GM10847 (cell line): ENCODE measurements around the gene HYAL3.

Experiments used
- POLR2A ChIP-seq: IDR thresholded peaks from 2 replicates; pipeline ENCODE4 v1.6.1; 2011; ENCODE audit not compliant: insufficient read length; ENCODE audit errors: extremely low read depth

HYAL3 gene

GRCh38 chr3:50298836-50299637 is at the start of gene HYAL3, which contains the start of gene NAA80:
Gene HYAL3 (minus strand): TSS chr3:50299405. CDS start chr3:50295602, 3,803 bp downstream.
Gene NAA80 (minus strand): TSS chr3:50299405. CDS start chr3:50297463, 1,942 bp downstream.
- peak; percentile 95 for TF ChIP-seq POLR2A

DNA sequence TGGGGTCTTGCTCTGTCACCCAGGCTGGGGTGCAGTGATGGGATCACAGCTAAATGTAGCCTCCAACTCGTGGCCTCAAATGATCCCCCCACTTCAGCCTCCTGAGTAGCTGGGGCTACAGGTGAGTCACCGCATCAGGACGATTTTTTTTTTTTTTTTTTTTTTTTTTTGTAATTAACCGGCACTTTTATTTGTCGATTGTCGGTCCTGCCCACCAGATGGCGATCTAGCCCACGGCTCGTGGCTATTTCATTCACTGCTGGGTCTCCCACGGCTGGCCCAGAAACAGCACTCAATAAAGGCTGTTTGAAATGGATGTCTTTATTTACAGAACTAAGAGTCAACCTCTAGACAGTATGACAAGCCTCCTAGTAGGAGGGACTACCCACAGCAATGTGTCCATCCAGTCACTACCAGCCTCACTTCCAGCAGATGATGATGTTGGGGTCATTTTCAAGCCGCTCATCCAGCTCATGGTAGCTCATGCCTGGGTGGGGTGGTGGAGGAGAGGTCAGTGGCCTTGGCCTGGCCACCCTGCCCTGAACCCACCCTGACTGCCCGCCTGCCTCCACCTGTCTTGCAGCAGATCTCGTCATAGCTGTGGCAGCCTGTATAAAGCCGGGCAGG is 48.1 kb upstream of the HYAL3 start:
- TF ChIP-seq POLR2A = no peak

- no peak for TF ChIP-seq POLR2A
These were observed 46.5 kb upstream of the HYAL3 start, which contains the start of gene ZMYND10 for GRCh38 chr3:50345586-50346234. Gene ZMYND10 (minus strand): TSS chr3:50345732. CDS start chr3:50345579, 153 bp downstream.

DNA sequence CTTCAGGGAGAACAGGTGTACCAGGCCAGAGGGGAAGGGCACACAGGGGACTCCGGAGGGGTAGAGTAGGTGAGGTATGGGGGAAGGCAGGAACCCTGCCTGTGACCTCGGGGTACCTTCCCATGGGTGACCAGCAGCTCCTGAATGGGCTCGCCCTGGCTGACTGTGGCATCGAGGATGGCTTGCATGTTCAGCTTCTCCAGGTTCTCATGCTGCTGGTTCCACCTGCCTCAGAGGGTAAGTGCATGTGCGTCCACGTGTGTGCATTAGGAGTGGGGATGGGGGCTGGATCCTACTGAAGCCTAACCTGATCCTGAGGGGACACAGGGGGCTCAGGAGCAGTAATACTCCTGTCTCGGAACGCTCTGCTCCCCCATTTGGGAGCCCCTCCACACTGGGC is 45.8 kb upstream of the HYAL3 start:
- TF ChIP-seq POLR2A = no peak

GRCh38 chr3:50342813-50343633 is 43.8 kb upstream of the HYAL3 start:
- no peak for TF ChIP-seq POLR2A

DNA sequence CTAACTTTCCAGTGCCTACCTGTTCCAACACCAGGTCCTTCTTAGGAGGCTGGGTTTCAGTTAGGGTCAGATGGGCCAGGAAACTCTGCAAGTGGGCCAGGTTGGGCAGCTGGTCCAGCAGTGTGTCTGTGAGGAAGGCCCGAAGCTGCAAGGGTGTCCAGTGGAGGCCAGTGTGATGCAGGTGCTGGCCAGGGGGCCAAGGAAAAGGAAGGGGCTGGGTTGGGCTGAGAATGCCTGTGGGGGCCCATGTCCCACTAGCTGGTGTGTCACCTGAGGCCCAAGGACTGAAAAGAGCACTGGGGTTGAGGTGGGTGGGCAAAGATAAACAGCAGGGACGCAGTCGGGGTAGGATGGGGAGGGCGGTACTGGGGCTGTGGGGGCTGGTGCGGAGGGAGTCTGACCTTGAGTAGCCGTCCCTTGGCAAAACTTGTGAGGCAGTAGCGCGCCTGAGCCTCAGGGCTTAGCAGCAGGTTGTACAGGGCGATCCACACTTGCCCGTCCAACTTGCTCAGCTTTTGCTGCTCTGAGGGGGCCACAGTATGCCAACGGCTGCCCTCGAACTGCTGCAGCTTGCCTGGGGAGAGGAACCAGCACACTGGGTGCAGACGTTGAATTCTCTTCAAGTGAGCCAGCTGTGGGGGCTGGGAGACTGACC is 42.9 kb upstream of the HYAL3 start:
- TF ChIP-seq POLR2A = no peak

GRCh38 chr3:50341537-50341936 is 42.3 kb upstream of the HYAL3 start:
- no peak for TF ChIP-seq POLR2A

GRCh38 chr3:50340448-50341329 is 41.5 kb upstream of the HYAL3 start, which contains the start of gene RASSF1:
Gene RASSF1 (minus strand): TSS chr3:50340836. CDS start chr3:50340805, 31 bp downstream.
- TF ChIP-seq POLR2A = peak; percentile 62

DNA sequence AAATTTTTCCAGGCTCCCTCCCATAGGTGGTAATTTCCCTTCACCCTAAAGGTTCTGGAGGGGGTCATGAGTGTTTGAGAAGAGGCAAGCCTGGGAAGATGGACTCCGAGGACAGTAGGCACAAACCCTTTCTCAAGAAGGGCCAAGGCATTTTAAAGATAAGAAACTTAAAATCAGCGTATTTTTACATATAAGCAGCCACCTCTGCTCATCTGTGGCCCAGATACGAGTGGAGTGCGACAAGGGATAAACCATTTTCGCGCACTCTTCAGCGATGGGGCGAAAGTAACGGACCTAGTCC is 40.9 kb upstream of the HYAL3 start:
- no peak for TF ChIP-seq POLR2A

DNA sequence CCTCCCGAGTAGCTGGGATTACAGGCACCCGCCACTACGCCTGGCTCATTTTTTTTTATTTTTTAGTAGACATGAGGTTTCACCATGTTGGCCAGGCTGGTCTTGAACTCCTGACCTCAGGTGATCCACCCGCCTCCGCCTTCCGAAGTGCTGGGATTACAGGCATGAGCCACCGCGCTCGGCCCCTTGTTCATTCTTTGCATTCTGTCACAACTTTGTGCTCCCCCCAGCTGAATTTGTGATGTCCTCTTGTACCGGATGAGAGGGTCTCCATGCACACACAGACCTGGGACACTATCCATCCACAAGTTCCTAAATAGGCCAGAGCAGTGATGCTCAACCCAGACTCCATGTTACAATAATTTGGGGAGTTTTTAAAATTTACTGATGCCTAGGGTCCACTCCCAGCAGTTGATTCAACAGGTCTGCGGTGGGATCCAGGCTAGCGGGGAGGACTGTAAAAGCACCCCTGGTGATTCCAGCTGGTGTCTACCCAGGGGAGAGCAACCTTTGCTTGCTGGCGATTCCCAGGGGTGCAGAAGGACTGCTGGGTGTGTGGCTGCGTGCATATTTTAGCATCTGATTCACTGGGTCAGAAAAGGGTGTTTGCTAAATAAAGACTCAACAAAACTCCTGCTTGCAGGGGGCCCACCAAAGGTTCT is 40.4 kb upstream of the HYAL3 start:
- TF ChIP-seq POLR2A = no peak

DNA sequence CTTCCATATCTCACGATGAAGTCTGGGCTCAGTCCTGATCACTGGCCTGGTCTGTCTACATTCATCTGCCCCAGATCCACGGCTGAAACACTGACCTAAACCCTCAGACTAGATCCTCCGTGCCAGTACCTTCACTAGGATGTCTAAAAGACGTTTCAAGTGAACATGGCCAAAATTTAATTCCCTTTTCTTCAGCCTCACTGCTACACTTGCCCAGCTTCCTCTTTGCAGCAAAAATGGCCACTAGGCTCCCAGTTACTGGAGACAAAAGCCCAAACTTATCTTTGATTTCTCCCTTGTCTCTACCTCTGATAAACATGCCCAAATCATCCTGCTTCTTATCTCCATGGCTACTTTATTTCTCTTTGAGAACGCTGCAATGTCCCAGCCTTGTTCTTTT is 39.8 kb upstream of the HYAL3 start:
- no peak for TF ChIP-seq POLR2A

DNA sequence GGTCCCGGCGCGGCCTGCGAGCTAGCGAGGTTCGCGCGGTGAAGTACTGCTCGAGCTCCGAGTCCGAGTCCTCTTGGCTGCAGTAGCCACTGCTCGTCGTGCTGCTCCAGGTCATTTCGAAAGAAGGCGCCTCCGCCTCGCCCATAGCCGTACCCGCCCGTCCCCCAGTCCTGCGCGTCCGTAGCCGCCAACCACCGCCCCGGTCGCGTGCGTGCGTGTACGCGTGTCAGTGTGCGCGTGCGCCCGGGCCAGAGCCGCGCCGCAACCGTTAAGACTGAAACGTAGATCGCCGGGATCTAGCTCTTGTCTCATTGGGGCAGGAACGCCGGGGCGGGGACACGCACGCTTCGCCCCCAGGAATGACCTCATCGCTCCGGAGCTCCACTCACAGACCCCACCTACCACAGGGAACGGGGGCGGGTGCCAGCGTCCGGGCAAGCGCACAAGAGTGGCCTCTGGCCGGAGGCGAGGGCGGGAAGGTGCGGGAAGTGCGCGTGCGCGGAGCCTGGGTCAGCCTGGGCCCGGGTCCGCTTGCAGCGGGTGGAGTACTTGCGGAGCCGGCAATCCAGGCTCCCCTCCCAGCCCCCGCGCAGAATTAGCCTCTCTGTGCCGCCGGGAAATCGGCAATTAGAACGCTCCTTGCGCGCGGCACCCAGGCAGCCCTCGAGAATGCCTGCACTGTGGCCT is 38.1 kb upstream of the HYAL3 start:
- peak; percentile 75 for TF ChIP-seq POLR2A
